Dedifferentiated amniotic fluid mesenchymal stem cell (primary cell): ENCODE measurements around the gene ANKFN1.

Source experiments
- DNase-seq: peaks from one replicate; pipeline ENCODE4 v3.0.0-alpha.2; 2016; ENCODE audit errors: extremely low spot score

Gene ANKFN1

GRCh38 chr17:56142781-56143180 lies 10.5 kb upstream of the ANKFN1 start:
- no peak for DNase-seq

DNA sequence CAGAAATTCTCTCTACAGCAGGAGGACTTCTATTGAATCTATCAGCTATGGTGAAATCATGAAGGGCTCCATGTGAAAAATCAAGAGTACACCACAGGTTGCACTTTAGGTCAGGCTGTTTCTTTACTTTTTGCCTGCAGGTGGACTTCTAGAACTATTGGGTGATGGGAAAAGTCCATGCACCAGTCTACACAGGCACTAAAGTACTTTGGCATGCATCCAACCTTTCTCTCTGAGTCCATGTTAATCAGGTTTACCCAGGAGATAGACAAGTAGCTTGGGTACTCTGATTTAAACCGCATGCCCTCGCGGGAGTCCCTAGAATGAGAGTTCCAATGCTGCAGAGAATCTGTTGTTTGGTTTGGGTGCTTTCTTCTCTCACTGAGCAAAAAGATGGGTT lies 9.1 kb upstream of the ANKFN1 start:
- no peak for DNase-seq

DNA sequence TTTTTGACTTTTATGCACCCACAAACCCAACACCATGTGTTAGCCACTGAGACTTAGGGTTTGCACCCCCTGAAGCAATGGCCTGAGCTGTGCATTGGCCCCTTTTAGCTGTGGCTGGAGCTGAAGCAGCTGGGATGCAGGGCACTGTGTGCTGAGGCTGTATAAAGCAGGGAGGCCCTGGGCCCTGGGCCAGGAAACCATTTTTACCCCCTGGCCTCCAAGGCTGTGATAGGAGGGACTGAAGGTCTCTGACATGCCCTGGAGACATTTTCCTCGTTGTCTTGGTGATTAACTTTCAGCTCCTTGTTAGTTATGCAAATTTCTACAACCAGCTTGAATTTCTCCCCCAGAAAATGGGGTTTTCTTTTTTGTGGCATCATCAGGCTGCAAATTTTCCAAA lies 6.7 kb upstream of the ANKFN1 start:
- no peak for DNase-seq

DNA sequence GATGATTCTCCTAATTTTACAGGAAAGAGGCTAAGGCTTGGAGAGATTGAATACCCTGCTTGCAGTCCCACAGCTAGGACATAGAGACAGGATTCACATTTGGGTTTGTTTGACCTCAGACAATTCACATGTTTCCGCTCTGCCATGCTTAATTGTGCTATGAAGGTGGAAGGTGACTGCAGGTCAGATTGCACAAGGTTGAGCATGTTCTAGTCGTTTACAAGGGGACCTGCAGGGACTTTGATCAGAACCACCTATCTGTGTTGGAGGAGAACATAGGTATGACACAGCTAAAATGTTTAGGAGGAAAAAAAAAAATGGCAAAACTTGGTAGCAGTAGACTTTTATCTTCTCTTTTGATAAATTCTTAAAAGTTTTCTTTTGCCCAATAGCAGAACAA lies 4.9 kb upstream of the ANKFN1 start:
- DNase-seq, result no peak

DNA sequence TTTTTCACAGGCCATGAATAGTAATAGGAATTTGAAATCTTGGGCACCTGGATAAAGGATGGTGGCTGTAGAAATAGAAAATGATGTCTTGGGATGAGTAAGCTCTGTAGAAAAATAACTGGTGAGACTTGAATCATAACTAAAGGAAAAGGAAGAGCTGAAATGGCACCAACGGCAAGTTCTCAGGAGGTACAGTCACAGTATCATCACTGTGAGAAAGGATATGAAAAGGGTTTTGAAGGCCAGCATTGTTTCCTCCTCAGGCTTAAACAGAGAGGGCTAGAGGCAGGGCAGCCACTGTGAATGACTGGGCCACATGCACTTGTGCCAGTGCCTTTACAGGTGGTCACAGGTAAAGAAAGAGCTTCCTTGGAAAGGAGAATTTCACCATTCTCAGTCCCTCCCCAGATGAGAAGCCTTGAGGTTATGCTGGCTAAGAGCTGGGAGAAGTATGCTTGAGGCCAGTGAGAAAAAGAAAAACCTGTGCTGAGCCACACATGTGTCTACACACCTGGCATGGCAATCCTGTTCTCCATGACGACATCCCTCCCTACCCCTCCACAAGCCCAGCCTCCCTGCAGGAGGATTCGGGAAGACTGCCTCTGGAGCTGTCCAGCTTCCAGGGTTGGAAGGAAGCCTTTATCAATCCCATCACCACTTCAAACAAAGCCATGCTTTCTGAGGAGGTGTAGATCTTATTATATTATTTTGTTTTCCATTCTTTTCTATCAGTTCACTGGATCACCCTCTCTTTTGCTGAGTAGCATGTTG lies 3.8 kb upstream of the ANKFN1 start:
- DNase-seq, result no peak

- no peak for DNase-seq
These were observed 2.6 kb upstream of the ANKFN1 start for GRCh38 chr17:56150649-56151048.

- DNase-seq, result no peak
These were observed 4.6 kb downstream of the ANKFN1 start for GRCh38 chr17:56157845-56158244.

- DNase-seq, result no peak
These were observed 5.1 kb downstream of the ANKFN1 start for GRCh38 chr17:56158344-56158743.

DNA sequence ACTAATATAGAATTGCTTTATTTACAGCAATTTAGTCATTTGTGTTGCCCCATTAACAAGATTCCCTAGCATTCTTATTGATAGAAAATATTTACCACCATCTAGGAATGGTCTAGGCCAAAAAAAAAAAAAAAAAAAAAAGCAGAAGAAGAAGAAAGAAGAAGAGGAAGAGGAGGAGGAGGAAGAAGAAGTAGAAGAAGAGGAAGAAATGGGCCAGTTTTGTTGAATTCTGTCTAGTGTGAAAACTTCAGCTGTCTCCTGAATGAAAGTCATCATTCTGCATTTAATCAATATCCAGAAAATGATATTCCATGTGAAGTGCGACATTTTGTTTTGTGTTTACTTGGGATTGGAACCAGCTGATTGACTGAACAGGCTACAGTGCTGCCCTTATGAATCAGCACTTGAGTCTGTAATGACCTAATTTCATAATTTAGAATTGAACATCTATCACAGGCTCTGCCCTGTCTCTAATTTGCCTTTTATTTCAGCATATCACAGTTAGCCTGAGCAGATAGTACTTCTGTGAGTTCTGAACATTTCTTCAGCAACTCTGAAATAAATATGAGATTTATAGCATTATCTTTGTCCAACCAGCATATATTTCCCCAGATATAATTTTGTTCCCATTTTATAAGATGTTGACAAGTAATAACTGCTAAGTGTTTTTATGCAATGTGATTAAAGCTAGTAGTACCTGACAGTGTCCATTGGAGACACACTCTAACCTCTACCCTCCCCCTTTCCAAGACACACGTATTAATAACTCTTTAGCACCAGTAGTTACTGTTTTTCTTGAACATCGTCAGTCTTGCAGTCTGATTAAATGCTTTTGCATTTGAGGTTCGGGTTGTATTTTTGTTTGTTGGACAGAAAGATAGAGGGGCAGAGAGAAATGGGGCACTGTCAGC lies 5.9 kb downstream of the ANKFN1 start:
- no peak for DNase-seq

DNA sequence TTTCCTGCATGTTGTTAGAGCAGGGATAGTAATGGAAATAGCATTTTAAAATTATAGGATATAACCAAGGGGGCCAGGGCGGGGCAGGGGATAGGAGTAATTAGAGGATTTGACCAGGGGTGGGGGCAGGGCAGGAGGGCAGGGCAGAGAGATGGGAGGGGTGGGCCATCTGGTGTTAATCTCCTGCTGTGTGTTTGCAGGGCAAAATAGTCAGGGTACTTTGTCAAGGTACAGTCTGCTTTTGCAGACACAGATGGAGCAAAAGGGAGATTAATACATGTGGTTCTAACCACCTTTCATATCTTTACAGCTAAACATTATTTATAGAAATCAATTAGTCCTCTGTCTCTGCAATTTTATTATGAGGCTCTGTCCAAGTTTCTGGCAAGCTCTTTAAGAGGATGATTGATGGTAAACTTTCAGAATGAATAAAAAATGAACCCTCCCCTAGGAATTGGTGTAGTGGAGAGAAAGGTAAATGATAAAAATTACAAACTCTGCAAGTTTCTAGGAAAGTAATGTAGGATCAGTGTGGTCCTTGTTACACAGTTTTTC lies 6.6 kb downstream of the ANKFN1 start:
- DNase-seq, result no peak

DNA sequence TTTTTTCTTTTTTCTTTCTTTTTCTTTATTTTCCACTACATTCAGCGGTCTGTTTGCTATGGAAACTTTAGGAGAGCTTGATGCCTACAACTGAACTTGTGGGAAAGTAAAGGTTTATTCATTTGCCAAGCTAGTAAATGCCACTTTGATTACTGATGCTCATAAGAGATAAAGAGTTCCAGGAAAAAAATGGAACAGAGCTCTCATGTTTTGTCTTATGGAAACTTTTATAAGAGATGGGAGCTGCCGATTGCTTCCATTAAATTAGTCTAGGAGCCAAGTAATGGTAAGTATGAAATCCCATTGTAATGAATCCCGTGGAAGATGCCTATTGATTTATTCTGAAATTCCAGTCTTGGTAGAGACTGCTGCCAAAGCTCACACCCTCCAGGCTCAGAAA lies 7.1 kb downstream of the ANKFN1 start:
- no peak for DNase-seq

DNA sequence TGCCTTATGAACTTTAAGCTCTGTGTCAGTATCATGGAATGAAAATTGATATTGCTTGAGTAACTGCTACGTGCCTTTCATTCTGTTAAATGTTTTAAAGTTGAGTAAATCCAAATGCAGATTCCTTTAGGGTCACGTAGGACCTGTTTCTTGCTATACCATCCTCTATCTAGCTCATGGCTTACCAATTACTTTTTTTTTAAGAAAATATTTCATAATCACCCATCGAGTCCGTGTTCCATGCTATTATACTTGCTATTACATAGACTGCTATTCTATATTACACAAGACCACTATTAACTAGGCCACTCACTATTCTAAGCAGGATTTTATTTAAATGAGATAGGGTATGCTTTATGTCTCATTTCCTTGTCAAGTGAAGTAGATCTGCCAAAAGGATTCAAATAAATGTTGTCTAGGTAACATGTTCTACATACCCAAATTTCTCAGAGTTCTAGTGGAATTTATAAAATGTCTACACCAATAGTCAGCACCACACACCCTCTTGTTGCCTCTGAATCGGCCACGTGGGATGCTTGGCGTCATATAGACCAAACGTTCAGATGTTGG lies 11.9 kb downstream of the ANKFN1 start:
- peak; percentile 40 for DNase-seq

- DNase-seq, result no peak
These were observed 14.2 kb downstream of the ANKFN1 start for GRCh38 chr17:56167491-56167890.

DNA sequence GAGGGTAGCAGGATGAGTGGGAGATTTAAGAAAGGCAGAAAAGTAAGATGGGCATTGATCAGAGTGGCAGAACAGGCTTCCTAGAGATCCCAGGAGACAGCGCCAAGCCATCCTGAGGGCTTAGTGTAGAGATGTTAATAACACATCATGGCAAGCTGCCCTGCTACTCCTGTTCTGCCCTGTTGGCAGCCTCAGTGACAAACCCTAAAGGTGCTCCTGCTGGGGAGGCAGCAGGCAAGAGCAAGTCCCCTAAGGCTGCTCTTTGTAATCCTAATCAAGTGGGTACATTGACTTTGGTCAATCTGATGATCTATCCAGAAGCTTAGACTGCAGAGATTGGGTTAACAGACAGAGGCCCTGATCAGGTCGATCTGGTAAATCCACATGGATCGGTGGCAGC lies 16.3 kb downstream of the ANKFN1 start:
- DNase-seq, result no peak

GRCh38 chr17:56171186-56171959 lies 18.1 kb downstream of the ANKFN1 start:
- DNase-seq, result peak; percentile 17

- peak; percentile 67 for DNase-seq
These were observed 19.3 kb downstream of the ANKFN1 start for GRCh38 chr17:56172517-56172982.

GRCh38 chr17:56173026-56173425 lies 19.8 kb downstream of the ANKFN1 start:
- no peak for DNase-seq

- no peak for DNase-seq
These were observed 20.9 kb downstream of the ANKFN1 start for GRCh38 chr17:56173958-56174835.

GRCh38 chr17:56175299-56175955 lies 22.2 kb downstream of the ANKFN1 start:
- no peak for DNase-seq

DNA sequence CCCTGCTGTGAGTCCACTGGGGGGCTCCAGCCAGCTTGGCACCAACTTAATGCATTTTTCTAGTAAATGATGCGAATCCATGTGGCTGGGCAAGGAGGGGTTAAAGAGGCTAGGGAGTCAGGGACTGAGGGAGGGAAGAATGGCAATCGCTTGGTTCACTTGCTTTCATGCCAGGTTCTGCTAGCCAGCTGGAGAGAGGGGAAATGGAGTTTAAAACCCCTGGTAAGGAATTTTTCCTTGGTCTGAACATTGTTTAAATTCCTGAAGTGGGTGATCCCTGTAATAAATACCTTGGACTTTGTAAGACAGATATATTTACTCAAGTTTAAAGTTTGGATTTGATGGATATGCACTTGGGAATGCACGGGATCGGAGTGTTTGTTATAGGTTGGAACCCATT lies 22.8 kb downstream of the ANKFN1 start:
- DNase-seq, result peak; percentile 53
